Measurements from ENCODE around the gene CEP135. TPM values are rescaled to one million over a fixed set of nuclear protein-coding genes. Genes with fewer than 3 reads are reported as not detected.

Gene CEP135
- total and polyA plus RNA-seq, 4 donors: 2.2 to 23.0 (median 5.1) TPM

DNA sequence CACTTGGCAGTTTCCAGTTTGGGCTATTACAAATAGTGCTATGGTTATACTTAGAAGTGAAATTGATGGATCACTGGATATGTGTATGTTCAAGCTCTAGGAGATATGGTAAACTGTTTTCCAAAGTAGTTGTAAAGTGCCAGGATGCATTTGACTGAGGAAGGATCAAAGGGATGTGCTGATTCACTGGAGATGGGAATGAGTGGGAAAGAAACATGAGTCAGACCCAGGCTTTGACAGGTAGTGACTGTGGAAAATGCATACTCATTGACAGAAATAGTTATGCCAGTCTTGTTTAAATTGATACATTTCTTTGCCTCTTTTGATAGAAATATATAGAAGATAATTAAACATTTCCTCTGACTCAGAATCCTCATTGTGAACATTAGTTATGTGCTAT is 77.9 kb downstream of the CEP135 start:
- Histone ChIP-seq H3K36me3 (ENCODE audit: control insufficient read depth in 4 of 4, insufficient read depth in 4 of 4, low read length in 4 of 4) (peaks cover 7 to 27% (median 16%) of the 10 kb centered on the region in 4 donors), H3K4me1 (ENCODE audit: control insufficient read depth in 5 of 5, insufficient read depth in 5 of 5, low read length in 5 of 5) (no peaks in the 10 kb centered on the region), H3K27me3 (ENCODE audit: control insufficient read depth in 3 of 3, insufficient read depth in 3 of 3, low read length in 2 of 3) (no peaks in the 10 kb centered on the region), H3K27ac (ENCODE audit: low read depth in 1 of 2, low read length in 1 of 2) (no peak overlapping the region), H3K9me3 (ENCODE audit: control insufficient read depth in 4 of 4, insufficient read depth in 3 of 4, low read length in 3 of 4) (peaks cover 0 to 7% (median 0%) of the 10 kb centered on the region in 4 donors), H3K9ac (ENCODE audit: insufficient read depth in 1 of 2, low read length in 2 of 2) (no peak overlapping the region), H3K4me3 (no peak overlapping the region)
- TF ChIP-seq, protein P1, sequence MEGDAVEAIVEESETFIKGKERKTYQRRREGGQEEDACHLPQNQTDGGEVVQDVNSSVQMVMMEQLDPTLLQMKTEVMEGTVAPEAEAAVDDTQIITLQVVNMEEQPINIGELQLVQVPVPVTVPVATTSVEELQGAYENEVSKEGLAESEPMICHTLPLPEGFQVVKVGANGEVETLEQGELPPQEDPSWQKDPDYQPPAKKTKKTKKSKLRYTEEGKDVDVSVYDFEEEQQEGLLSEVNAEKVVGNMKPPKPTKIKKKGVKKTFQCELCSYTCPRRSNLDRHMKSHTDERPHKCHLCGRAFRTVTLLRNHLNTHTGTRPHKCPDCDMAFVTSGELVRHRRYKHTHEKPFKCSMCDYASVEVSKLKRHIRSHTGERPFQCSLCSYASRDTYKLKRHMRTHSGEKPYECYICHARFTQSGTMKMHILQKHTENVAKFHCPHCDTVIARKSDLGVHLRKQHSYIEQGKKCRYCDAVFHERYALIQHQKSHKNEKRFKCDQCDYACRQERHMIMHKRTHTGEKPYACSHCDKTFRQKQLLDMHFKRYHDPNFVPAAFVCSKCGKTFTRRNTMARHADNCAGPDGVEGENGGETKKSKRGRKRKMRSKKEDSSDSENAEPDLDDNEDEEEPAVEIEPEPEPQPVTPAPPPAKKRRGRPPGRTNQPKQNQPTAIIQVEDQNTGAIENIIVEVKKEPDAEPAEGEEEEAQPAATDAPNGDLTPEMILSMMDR (IDR thresholded peaks at IDR 0.05; ENCODE audit: control extremely low read depth, extremely low read depth): no peak
- DNase-seq (no peak), ATAC-seq (ENCODE audit: insufficient read depth, low FRiP score) (no peak)

DNA sequence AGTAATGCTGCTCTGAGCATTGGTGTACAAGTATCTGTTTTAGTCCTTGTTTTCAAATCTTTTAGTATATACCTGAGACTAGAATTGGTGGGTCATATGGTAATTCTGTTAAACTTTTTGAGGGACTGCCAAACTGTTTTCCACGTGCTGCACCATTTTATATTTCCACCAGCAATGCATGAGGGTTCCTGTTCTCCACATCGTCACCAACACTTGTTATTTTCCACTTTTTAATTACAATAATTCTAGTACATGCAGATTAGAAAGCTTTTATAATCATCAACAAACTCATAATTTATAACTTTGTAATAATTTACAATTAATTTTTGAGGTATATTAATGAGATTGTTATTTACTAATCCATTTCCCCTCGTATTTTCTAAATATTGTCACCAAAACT is 79.4 kb downstream of the CEP135 start:
- ATAC-seq (ENCODE audit: insufficient read depth, low FRiP score): no peak
- H3K4me1 ChIP-seq (ENCODE audit: control insufficient read depth in 5 of 5, insufficient read depth in 5 of 5, low read length in 5 of 5): no peaks in the 10 kb centered on the region
- H3K27me3 ChIP-seq (ENCODE audit: control insufficient read depth in 3 of 3, insufficient read depth in 3 of 3, low read length in 2 of 3): no peaks in the 10 kb centered on the region
- H3K9ac ChIP-seq (ENCODE audit: insufficient read depth in 1 of 2, low read length in 2 of 2): no peak overlapping the region
- H3K27ac ChIP-seq (ENCODE audit: low read depth in 1 of 2, low read length in 1 of 2): no peak overlapping the region
- TF ChIP-seq, protein P1 (IDR thresholded peaks at IDR 0.05; ENCODE audit: control extremely low read depth, extremely low read depth): no peak
- DNase-seq: no peak
- peaks cover 7 to 25% (median 15%) of the 10 kb centered on the region in 4 donors for H3K36me3 ChIP-seq (ENCODE audit: control insufficient read depth in 4 of 4, insufficient read depth in 4 of 4, low read length in 4 of 4)
- 99% methylated on average over 3 of the region's 3 CpGs for WGBS, 2 donors
- peaks cover 0 to 7% (median 0%) of the 10 kb centered on the region in 4 donors for H3K9me3 ChIP-seq (ENCODE audit: control insufficient read depth in 4 of 4, insufficient read depth in 3 of 4, low read length in 3 of 4)
- no peak overlapping the region for H3K4me3 ChIP-seq

DNA sequence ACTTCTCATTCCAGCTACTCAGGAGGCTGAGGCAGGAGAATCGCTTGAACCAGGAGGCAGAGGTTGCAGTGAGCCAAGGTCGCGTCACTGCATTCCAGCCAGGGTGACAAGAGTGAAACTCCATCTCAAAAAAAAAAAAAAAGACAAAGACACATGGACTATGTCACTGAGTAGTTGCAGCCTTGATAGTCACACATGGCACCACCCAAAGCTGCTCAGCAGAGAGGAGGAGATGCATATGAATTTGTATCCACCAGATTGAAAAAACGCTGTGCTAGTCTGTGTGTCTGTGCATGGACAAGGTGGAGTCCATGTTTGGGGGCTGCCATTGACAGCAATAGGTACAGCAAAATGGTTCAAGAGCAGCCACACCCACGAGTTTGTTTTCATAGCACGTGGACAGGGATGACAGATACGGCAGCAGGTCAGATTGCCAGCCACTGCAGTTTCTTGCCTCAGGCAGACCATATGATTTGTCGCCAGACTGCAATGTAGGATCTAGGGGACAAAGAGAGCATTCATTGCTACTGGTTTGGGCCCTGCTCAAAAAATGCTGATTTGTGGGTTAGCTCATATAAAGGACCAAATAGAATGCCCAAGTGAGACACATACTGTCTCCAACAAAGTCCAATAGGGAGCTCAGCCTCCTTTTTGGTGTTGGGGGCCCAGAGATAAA is 89.9 kb downstream of the CEP135 start:
- Histone ChIP-seq H3K4me3 (no peak overlapping the region), H3K27me3 (ENCODE audit: control insufficient read depth in 3 of 3, insufficient read depth in 3 of 3, low read length in 2 of 3) (no peaks in the 10 kb centered on the region), H3K9me3 (ENCODE audit: control insufficient read depth in 4 of 4, insufficient read depth in 3 of 4, low read length in 3 of 4) (no peaks in the 10 kb centered on the region), H3K27ac (ENCODE audit: low read depth in 1 of 2, low read length in 1 of 2) (no peak overlapping the region), H3K4me1 (ENCODE audit: control insufficient read depth in 5 of 5, insufficient read depth in 5 of 5, low read length in 5 of 5) (no peaks in the 10 kb centered on the region), H3K9ac (ENCODE audit: insufficient read depth in 1 of 2, low read length in 2 of 2) (no peak overlapping the region), H3K36me3 (ENCODE audit: control insufficient read depth in 4 of 4, insufficient read depth in 4 of 4, low read length in 4 of 4) (no peaks in the 10 kb centered on the region)
- ATAC-seq (ENCODE audit: insufficient read depth, low FRiP score) (no peak), DNase-seq (peak in 1 of 3 donors; percentile 17)
- WGBS, 2 donors: 78 to 97% methylated on average over 8 of the region's 8 CpGs
- TF ChIP-seq, protein P1 (IDR thresholded peaks at IDR 0.05; ENCODE audit: control extremely low read depth, extremely low read depth): no peak

DNA sequence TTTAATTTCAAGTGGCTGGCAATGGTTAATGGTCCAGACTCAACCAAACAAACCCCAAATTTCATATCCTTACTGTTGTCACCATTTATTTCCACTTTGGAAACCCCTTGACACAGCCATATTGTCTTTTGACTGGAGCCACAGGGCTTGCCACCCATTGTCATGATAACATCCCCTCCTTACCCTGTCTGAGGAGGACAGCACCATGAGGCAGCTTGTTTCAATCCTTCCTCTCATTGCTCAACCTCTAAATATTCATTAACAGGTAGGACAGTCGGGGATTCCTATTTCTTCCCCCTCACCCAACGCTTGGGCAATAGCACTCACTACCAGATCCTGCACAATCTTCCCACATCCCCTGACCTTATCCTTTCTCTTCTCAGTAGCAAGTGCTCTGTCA is 92.1 kb downstream of the CEP135 start:
- no peaks in the 10 kb centered on the region for H3K4me1 ChIP-seq (ENCODE audit: control insufficient read depth in 5 of 5, insufficient read depth in 5 of 5, low read length in 5 of 5)
- H3K9me3 ChIP-seq (ENCODE audit: control insufficient read depth in 4 of 4, insufficient read depth in 3 of 4, low read length in 3 of 4): no peaks in the 10 kb centered on the region
- WGBS, 2 donors: 48 to 58% methylated on average over 2 of the region's 2 CpGs
- no peaks in the 10 kb centered on the region for H3K36me3 ChIP-seq (ENCODE audit: control insufficient read depth in 4 of 4, insufficient read depth in 4 of 4, low read length in 4 of 4)
- H3K9ac ChIP-seq (ENCODE audit: insufficient read depth in 1 of 2, low read length in 2 of 2): no peak overlapping the region
- H3K4me3 ChIP-seq: no peak overlapping the region
- no peaks in the 10 kb centered on the region for H3K27me3 ChIP-seq (ENCODE audit: control insufficient read depth in 3 of 3, insufficient read depth in 3 of 3, low read length in 2 of 3)
- DNase-seq (no peak), ATAC-seq (ENCODE audit: insufficient read depth, low FRiP score) (no peak)
- no peak overlapping the region for H3K27ac ChIP-seq (ENCODE audit: low read depth in 1 of 2, low read length in 1 of 2)
- TF ChIP-seq, protein P1 (IDR thresholded peaks at IDR 0.05; ENCODE audit: control extremely low read depth, extremely low read depth): no peak
